HCT116 (cell line): ENCODE results near the gene FCRLB. TPM values are rescaled to one million over a fixed set of nuclear protein-coding genes. Genes with fewer than 3 reads are reported as not detected.

Experiments used
- ATAC-seq: fragments of 200-7000 bp; cut with Tn5 transposase; 2 replicates; pipeline ENCODE4 v1.9.1; 2020; ENCODE audit warnings: mild to moderate bottlenecking, moderate library complexity
- BruUV-seq: library from RNA; stranded (reverse); fragments of 400-500 nt; replicated peaks from 2 replicates; lab custom pipeline; 2021; lab: Mats Ljungman, UMichigan
- CTCF ChIA-PET: fragments of 300-600 bp; sonication (Branson Sonifier 250); formaldehyde crosslinking; loops from one replicate; lab custom pipeline; 2021; ENCODE audit warnings: antibody characterized with exemption; lab: Charles Lee
- POLR2A ChIA-PET: fragments of 300-600, 350-600 bp; sonication (Branson Sonifier 250); formaldehyde crosslinking; loops from one replicate; lab custom pipeline; 2021; ENCODE audit warnings: antibody characterized with exemption; lab: Charles Lee
- RAD21 ChIA-PET, 2 experiments: fragments of 300-600 bp; sonication (Branson Sonifier 250); formaldehyde crosslinking; loops; one replicate each; lab custom pipeline; 2023; ENCODE audit warnings: low total read pairs in 2 of 2; ENCODE audit not compliant: uncharacterized antibody in 2 of 2, unreplicated experiment in 2 of 2, low non-redundant PET in 1 of 2; lab: Charles Lee
- DNase-seq: peaks from one replicate; pipeline ENCODE4 v3.0.0-alpha.2; 2010; ENCODE audit warnings: low read depth, low spot score
- H2AFZ ChIP-seq: fragments of 200-600 bp; shearing (Covaris generic), sonication (generic); 2 replicates; pipeline ENCODE4 v1.6.1; 2017; ENCODE audit warnings: low read depth, mixed run types, mixed read lengths, antibody characterized with exemption, low read length; ENCODE audit not compliant: poor library complexity, severe bottlenecking
- H3K27ac ChIP-seq: 2 replicates; pipeline ENCODE4 v1.5.1; 2012; ENCODE audit warnings: low read depth, low read length
- H3K27me3 ChIP-seq: fragments of 200-600 bp; sonication (generic); 2 replicates; pipeline ENCODE4 v1.6.1; 2016; ENCODE audit warnings: mixed run types, low read length, mixed read lengths; ENCODE audit not compliant: insufficient read depth
- H3K36me3 ChIP-seq, 2 experiments: fragments of 200-500 bp in 1 of 2; fragments of 200-600 bp in 1 of 2; sonication (Bioruptor generic) in 1 of 2; sonication (generic) in 1 of 2; 2 replicates each; pipeline versions ENCODE4 v1.5.1 to v1.6.1; 2014 to 2016; ENCODE audit warnings: low read length in 2 of 2, inconsistent platforms in 1 of 2, mixed read lengths in 1 of 2, mixed run types in 1 of 2; ENCODE audit not compliant: insufficient read depth in 2 of 2, control insufficient read depth in 1 of 2
- H3K4me1 ChIP-seq, 2 experiments: fragments of 200-600 bp in 1 of 2; sonication (generic) in 1 of 2; 2 replicates each; pipeline versions ENCODE4 v1.5.1 to v1.6.1; 2012 to 2017; ENCODE audit warnings: low read length in 2 of 2, inconsistent platforms in 1 of 2, mild to moderate bottlenecking in 1 of 2, mixed read lengths in 1 of 2, mixed run types in 1 of 2, moderate library complexity in 1 of 2; ENCODE audit not compliant: insufficient read depth in 2 of 2, control insufficient read depth in 1 of 2
- H3K4me2 ChIP-seq: fragments of 200-600 bp; sonication (generic); 2 replicates; pipeline ENCODE4 v1.6.1; 2017; ENCODE audit warnings: mixed run types, low read length, mixed read lengths
- H3K4me3 ChIP-seq, 2 experiments: fragments of 200-600 bp in 1 of 2; sonication (generic) in 1 of 2; replicated peaks in 1 of 2; 2 replicates each; pipeline ENCODE4 v1.5.1; 2011 to 2016; ENCODE audit warnings: low read length in 2 of 2, control low read depth in 1 of 2, low read depth in 1 of 2, mild to moderate bottlenecking in 1 of 2, mixed read lengths in 1 of 2, mixed run types in 1 of 2
- H3K79me2 ChIP-seq: fragments of 200-600 bp; sonication (generic); 2 replicates; pipeline ENCODE4 v1.6.1; 2017; ENCODE audit warnings: mild to moderate bottlenecking, mixed run types, low read length, moderate library complexity, mixed read lengths; ENCODE audit not compliant: insufficient read depth
- H3K9ac ChIP-seq: fragments of 200-600 bp; sonication (generic); 2 replicates; pipeline ENCODE4 v1.6.1; 2016; ENCODE audit warnings: low read length, mixed read lengths
- H3K9me2 ChIP-seq: fragments of 200-600 bp; sonication (generic), shearing (Covaris generic); 2 replicates; pipeline ENCODE4 v1.6.1; 2017; ENCODE audit warnings: mixed run types, mild to moderate bottlenecking, moderate library complexity; ENCODE audit not compliant: insufficient read depth
- H3K9me3 ChIP-seq, 2 experiments: fragments of 200-500 bp in 1 of 2; fragments of 200-600 bp in 1 of 2; sonication (Bioruptor generic) in 1 of 2; sonication (generic) in 1 of 2; 2 replicates each; pipeline ENCODE4 v1.6.1; 2014 to 2017; ENCODE audit warnings: low read length in 2 of 2, mixed read lengths in 2 of 2, inconsistent platforms in 1 of 2, low read depth in 1 of 2, mild to moderate bottlenecking in 1 of 2, mixed run types in 1 of 2, moderate library complexity in 1 of 2; ENCODE audit not compliant: control insufficient read depth in 1 of 2, insufficient read depth in 1 of 2
- H4K20me1 ChIP-seq: fragments of 200-600 bp; sonication (generic), shearing (Covaris generic); 2 replicates; pipeline ENCODE4 v1.6.1; 2017; ENCODE audit warnings: mixed run types, mild to moderate bottlenecking, moderate library complexity; ENCODE audit not compliant: insufficient read depth
- ATF3 ChIP-seq: IDR thresholded peaks from 2 replicates; pipeline ENCODE4 v1.6.1; 2012
- CBX3 ChIP-seq: IDR thresholded peaks from 2 replicates; pipeline ENCODE4 v1.6.1; 2012; ENCODE audit warnings: low read depth
- CEBPB ChIP-seq: IDR thresholded peaks from 2 replicates; pipeline ENCODE4 v1.6.1; 2012; ENCODE audit warnings: low read depth
- EGR1 ChIP-seq: IDR thresholded peaks from 2 replicates; pipeline ENCODE4 v1.6.1; 2012; ENCODE audit warnings: low read depth
- EZH2 ChIP-seq: fragments of 200-600 bp; sonication (generic); IDR thresholded peaks from 2 replicates; pipeline ENCODE4 v1.6.1; 2017; ENCODE audit warnings: antibody characterized with exemption, mixed run types
- EZH2phosphoT487 ChIP-seq: fragments of 200-600 bp; IDR thresholded peaks from 2 replicates; pipeline ENCODE4 v1.6.1; 2018; ENCODE audit warnings: antibody characterized with exemption, borderline replicate concordance
- JUND ChIP-seq: IDR thresholded peaks from 2 replicates; pipeline ENCODE4 v1.6.1; 2012
- POLR2A ChIP-seq: IDR thresholded peaks from 2 replicates; pipeline ENCODE4 v1.7.0; 2011; ENCODE audit warnings: borderline replicate concordance; ENCODE audit not compliant: insufficient read depth, insufficient read length; ENCODE audit errors: extremely low read depth
- RAD21 ChIP-seq: IDR thresholded peaks from 2 replicates; pipeline ENCODE4 v1.6.1; 2012; ENCODE audit warnings: low read depth, mild to moderate bottlenecking
- SIN3A ChIP-seq: IDR thresholded peaks from 2 replicates; pipeline ENCODE4 v1.6.1; 2012; ENCODE audit warnings: low read depth
- SP1 ChIP-seq: IDR thresholded peaks from 2 replicates; pipeline ENCODE4 v1.6.1; 2012; ENCODE audit warnings: low read depth
- SRF ChIP-seq: IDR thresholded peaks from 2 replicates; pipeline ENCODE4 v1.6.1; 2012; ENCODE audit warnings: low read depth
- TCF7L2 ChIP-seq: IDR thresholded peaks from 2 replicates; pipeline ENCODE4 v1.7.0; 2011; ENCODE audit warnings: borderline replicate concordance, inconsistent platforms; ENCODE audit not compliant: insufficient read depth, insufficient read length; ENCODE audit errors: extremely low read depth
- ZFX ChIP-seq: fragments of 450-650 bp; IDR thresholded peaks from 2 replicates; pipeline ENCODE4 v1.6.1; 2017
- ZNF274 ChIP-seq: fragments of 200-500 bp; sonication (Bioruptor generic); IDR thresholded peaks from 2 replicates; pipeline ENCODE4 v1.6.1; 2014; ENCODE audit warnings: mild to moderate bottlenecking, low read depth, low read length, inconsistent platforms
- intact Hi-C: fragments of 100-400 bp; cut with micrococcal nuclease; formaldehyde crosslinking; loops from 2 replicates; pipeline ENCODE4 v1.10.0; 2022
- total RNA-seq: library from RNA; stranded (reverse); gene quantifications from one replicate; pipeline ENCODE4 v1.2.1, GENCODE V29; 2021; ENCODE audit not compliant: unreplicated experiment
- TF ChIP-seq, protein P1 (sequence below): IDR thresholded peaks from 2 replicates; pipeline ENCODE4 v1.6.1; 2012
- TF ChIP-seq, protein P2 (sequence below), 3 experiments: fragments of 200-600 bp in 1 of 3; sonication (generic) in 1 of 3; IDR thresholded peaks in 2 of 3; conservative IDR thresholded peaks in 1 of 3; 2 replicates each; pipeline ENCODE4 v1.5.1; 2012 to 2017; ENCODE audit warnings: low read depth in 2 of 3, low read length in 2 of 3, antibody characterized with exemption in 1 of 3, borderline replicate concordance in 1 of 3, control low read depth in 1 of 3, mild to moderate bottlenecking in 1 of 3, mixed read lengths in 1 of 3, mixed run types in 1 of 3, moderate library complexity in 1 of 3; ENCODE audit not compliant: insufficient read depth in 1 of 3

The FCRLB gene
- total RNA-seq, 1 experiment from 2014 or later, result 1.0 TPM

GRCh38 chr1:161771161-161771560 is 49.8 kb downstream of the FCRLB start:
- Histone ChIP-seq H4K20me1 (no peaks in the 10 kb centered on the region), H3K9me3 (no peaks in the 10 kb centered on the region), H3K4me2 (no peak overlapping the region), H3K4me1 (peaks cover 3 to 11% of the 10 kb centered on the region in 2 experiments; a peak in 3 of 4 replicates), H3K4me3 (no peak overlapping the region), H3K9me2 (no peaks in the 10 kb centered on the region), H3K27ac (no peak overlapping the region), H3K27me3 (no peaks in the 10 kb centered on the region), H3K79me2 (peaks cover 89% of the 10 kb centered on the region), H3K36me3 (no peaks in the 10 kb centered on the region), H2AFZ (no peak overlapping the region), H3K9ac (no peak overlapping the region)
- intact Hi-C loops, result no loop called here
- ChIA-PET POLR2A (no interaction called here), CTCF (no interaction called here), RAD21 (no interaction called here)
- BruUV-seq, result no TSS peak
- DNase-seq (no peak), ATAC-seq (no peak)
- TF ChIP-seq SIN3A (no peak), ATF3 (no peak), ZNF274 (no peak), EZH2phosphoT487 (no peak), EGR1 (no peak), EZH2 (no peak), CEBPB (no peak), SP1 (no peak), TCF7L2 (no peak), SRF (no peak), ZFX (no peak)

- POLR2A ChIA-PET, result no interaction called here
- H2AFZ ChIP-seq, result no peak overlapping the region
- no peaks in the 10 kb centered on the region for H3K27me3 ChIP-seq
- H3K27ac ChIP-seq, result no peak overlapping the region
- intact Hi-C loops, result no loop called here
- peaks cover 3 to 9% of the 10 kb centered on the region in 2 experiments; a peak in 3 of 4 replicates for H3K4me1 ChIP-seq
- no peaks in the 10 kb centered on the region for H3K9me2 ChIP-seq
- no peak overlapping the region for H3K4me2 ChIP-seq
- H3K79me2 ChIP-seq, result peaks cover 86% of the 10 kb centered on the region
- DNase-seq (no peak), ATAC-seq (no peak)
- H4K20me1 ChIP-seq, result no peaks in the 10 kb centered on the region
- H3K36me3 ChIP-seq, result no peaks in the 10 kb centered on the region
- H3K9ac ChIP-seq, result no peak overlapping the region
- no TSS peak for BruUV-seq
- CTCF ChIA-PET, result no interaction called here
- no peak overlapping the region for H3K4me3 ChIP-seq
- no peaks in the 10 kb centered on the region for H3K9me3 ChIP-seq
- RAD21 ChIA-PET, result no interaction called here
- no peak for TF ChIP-seq EZH2phosphoT487
- TF ChIP-seq ATF3, result no peak
- TF ChIP-seq CBX3, result no peak
- TF ChIP-seq, protein P1, sequence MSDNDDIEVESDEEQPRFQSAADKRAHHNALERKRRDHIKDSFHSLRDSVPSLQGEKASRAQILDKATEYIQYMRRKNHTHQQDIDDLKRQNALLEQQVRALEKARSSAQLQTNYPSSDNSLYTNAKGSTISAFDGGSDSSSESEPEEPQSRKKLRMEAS, result no peak
- TF ChIP-seq RAD21, result no peak
- TF ChIP-seq ZFX, result no peak
- TF ChIP-seq, protein P2, sequence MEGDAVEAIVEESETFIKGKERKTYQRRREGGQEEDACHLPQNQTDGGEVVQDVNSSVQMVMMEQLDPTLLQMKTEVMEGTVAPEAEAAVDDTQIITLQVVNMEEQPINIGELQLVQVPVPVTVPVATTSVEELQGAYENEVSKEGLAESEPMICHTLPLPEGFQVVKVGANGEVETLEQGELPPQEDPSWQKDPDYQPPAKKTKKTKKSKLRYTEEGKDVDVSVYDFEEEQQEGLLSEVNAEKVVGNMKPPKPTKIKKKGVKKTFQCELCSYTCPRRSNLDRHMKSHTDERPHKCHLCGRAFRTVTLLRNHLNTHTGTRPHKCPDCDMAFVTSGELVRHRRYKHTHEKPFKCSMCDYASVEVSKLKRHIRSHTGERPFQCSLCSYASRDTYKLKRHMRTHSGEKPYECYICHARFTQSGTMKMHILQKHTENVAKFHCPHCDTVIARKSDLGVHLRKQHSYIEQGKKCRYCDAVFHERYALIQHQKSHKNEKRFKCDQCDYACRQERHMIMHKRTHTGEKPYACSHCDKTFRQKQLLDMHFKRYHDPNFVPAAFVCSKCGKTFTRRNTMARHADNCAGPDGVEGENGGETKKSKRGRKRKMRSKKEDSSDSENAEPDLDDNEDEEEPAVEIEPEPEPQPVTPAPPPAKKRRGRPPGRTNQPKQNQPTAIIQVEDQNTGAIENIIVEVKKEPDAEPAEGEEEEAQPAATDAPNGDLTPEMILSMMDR (IDR thresholded peaks at IDR 0.05 in 2 of 3, conservative IDR thresholded peaks at IDR 0.05 in 1 of 3; ENCODE audit: borderline replicate concordance in 1 of 3, insufficient read depth in 1 of 3, low read depth in 2 of 3, low read length in 2 of 3), result no peak
- TF ChIP-seq EGR1, result no peak
- TF ChIP-seq POLR2A, result no peak
- TF ChIP-seq CEBPB, result no peak
- TF ChIP-seq JUND, result no peak
Observed at GRCh38 chr1:161771973-161772372, 50.6 kb downstream of the FCRLB start.
